H1 (cell line): ENCODE measurements around the gene DYNC2I2. TPM values are rescaled to one million over a fixed set of nuclear protein-coding genes. Genes with fewer than 3 reads are reported as not detected.

Experiments
- BCL11A ChIP-seq, 2 experiments: IDR thresholded peaks; one replicate each; pipeline ENCODE4 v1.6.1; 2011; ENCODE audit warnings: low read depth in 2 of 2, low read length in 2 of 2, mild to moderate bottlenecking in 2 of 2
- CBX5 ChIP-seq: fragments of 300-800, 300-1000 bp; sonication (generic); IDR thresholded peaks from 2 replicates; pipeline ENCODE4 v1.7.1; 2016; ENCODE audit warnings: antibody characterized with exemption, low read length, low read depth
- CHD1 ChIP-seq: IDR thresholded peaks from 2 replicates; pipeline ENCODE4 v1.6.1; 2012; ENCODE audit warnings: low read depth, low read length, improper control_type of control experiment
- CHD2 ChIP-seq: IDR thresholded peaks from 2 replicates; pipeline ENCODE4 v1.6.1; 2012; ENCODE audit warnings: low read length, improper control_type of control experiment
- EZH2 ChIP-seq: fragments of 200-600 bp; sonication (generic); IDR thresholded peaks from 2 replicates; pipeline ENCODE4 v1.7.1; 2012; ENCODE audit warnings: low read depth, mild to moderate bottlenecking, moderate library complexity, low read length, inconsistent platforms; ENCODE audit not compliant: severe bottlenecking
- GABPA ChIP-seq: IDR thresholded peaks from 2 replicates; pipeline ENCODE4 v1.6.1; 2011; ENCODE audit warnings: mild to moderate bottlenecking, low read length, moderate library complexity, borderline replicate concordance; ENCODE audit not compliant: insufficient read depth
- GTF2F1 ChIP-seq: IDR thresholded peaks from 2 replicates; pipeline ENCODE4 v1.6.1; 2012; ENCODE audit warnings: low read depth, low read length, improper control_type of control experiment, borderline replicate concordance
- HDAC2 ChIP-seq, 2 experiments: fragments of 300-600 bp in 1 of 2; sonication (generic) in 1 of 2; IDR thresholded peaks; 2 replicates each; pipeline ENCODE4 v1.6.1; 2011 to 2012; ENCODE audit warnings: low read depth in 2 of 2, low read length in 2 of 2, mild to moderate bottlenecking in 2 of 2, moderate library complexity in 2 of 2, borderline replicate concordance in 1 of 2, inconsistent platforms in 1 of 2
- JUN ChIP-seq: IDR thresholded peaks from 2 replicates; pipeline ENCODE4 v1.6.1; 2011; ENCODE audit warnings: low read depth, mild to moderate bottlenecking, improper control_type of control experiment, low read length
- NANOG ChIP-seq: IDR thresholded peaks from 2 replicates; pipeline ENCODE4 v1.6.1; 2011; ENCODE audit warnings: low read length, low read depth, mild to moderate bottlenecking, inconsistent platforms; ENCODE audit not compliant: insufficient read depth, poor library complexity, severe bottlenecking
- PHF8 ChIP-seq: fragments of 200-600 bp; sonication (generic); conservative IDR thresholded peaks from 2 replicates; pipeline ENCODE4 v1.7.1; 2012; ENCODE audit warnings: low read depth, mild to moderate bottlenecking, inconsistent platforms, low read length, moderate library complexity
- POU5F1 ChIP-seq: IDR thresholded peaks from 2 replicates; pipeline ENCODE4 v1.6.1; 2011; ENCODE audit warnings: low read depth, mild to moderate bottlenecking, low read length, moderate library complexity
- RNF2 ChIP-seq: fragments of 200-900, 300-1000 bp; sonication (generic); IDR thresholded peaks from 2 replicates; pipeline ENCODE4 v1.7.1; 2016; ENCODE audit warnings: borderline replicate concordance, low read depth, mild to moderate bottlenecking, antibody characterized with exemption, low read length; ENCODE audit not compliant: poor library complexity, severe bottlenecking; ENCODE audit errors: missing control alignments
- RXRA ChIP-seq: IDR thresholded peaks from 2 replicates; pipeline ENCODE4 v1.6.1; 2011; ENCODE audit warnings: low read depth, mild to moderate bottlenecking, low read length, moderate library complexity; ENCODE audit not compliant: insufficient read depth
- SRF ChIP-seq: IDR thresholded peaks from 2 replicates; pipeline ENCODE4 v1.6.1; 2011; ENCODE audit warnings: mild to moderate bottlenecking, low read depth, low read length, moderate library complexity
- TAF1 ChIP-seq: IDR thresholded peaks from 2 replicates; pipeline ENCODE4 v1.6.1; 2011; ENCODE audit warnings: mild to moderate bottlenecking, low read depth, low read length
- TAF7 ChIP-seq: optimal IDR thresholded peaks from 2 replicates; pipeline ENCODE3; 2011; ENCODE audit warnings: low read depth, mild to moderate bottlenecking, inconsistent platforms, low read length, moderate library complexity, borderline replicate concordance
- TBP ChIP-seq: IDR thresholded peaks from 2 replicates; pipeline ENCODE4 v1.6.1; 2011; ENCODE audit warnings: low read depth, low read length, improper control_type of control experiment
- TEAD4 ChIP-seq: IDR thresholded peaks from 2 replicates; pipeline ENCODE4 v1.6.1; 2012; ENCODE audit warnings: low read depth, low read length, inconsistent platforms, mixed read lengths
- polyA plus RNA-seq, 7 experiments: library from polyadenylated mRNA; depleted of rRNA in 3 of 7; stranded (reverse) in 5 of 7; unstranded in 2 of 7; fragments of >200 nt in 5 of 7; fragments of 200-250 nt in 2 of 7; gene quantifications; 1 replicate in 5 of 7; 2 replicates in 1 of 7; 4 replicates in 1 of 7; pipeline versions ENCODE4 v1.2.1 to v1.2.3, GENCODE V29; 2011 to 2013; ENCODE audit warnings: missing spikeins in 2 of 7, mixed read lengths in 2 of 7
- total RNA-seq: library from RNA; stranded (reverse); fragmentation: NEBNext Ultra II Directional; extraction: Animal tissue kit (Norgen Biotek cat#: 25700); gene quantifications from 2 replicates; pipeline ENCODE4 v1.2.1, GENCODE V29; 2021
- TF ChIP-seq, protein P1 (sequence below): IDR thresholded peaks from 2 replicates; pipeline ENCODE4 v1.6.1; 2011; ENCODE audit warnings: low read length, improper control_type of control experiment

DYNC2I2 gene
- total and polyA plus RNA-seq, 2 of the 8 experiments (the other 6 are each of a cell fraction or from before 2014, with no cell fraction given), result 58.0 to 78.5 TPM

- no peak for TF ChIP-seq JUN
- peak; percentile 49; the same call in 1 of the 2 replicates for TF ChIP-seq TBP
- 0 out of 2 replicates have a peak, but pooled peaks have one; percentile 5 for TF ChIP-seq GTF2F1
- TF ChIP-seq RNF2, result no peak
- TF ChIP-seq, protein P1, sequence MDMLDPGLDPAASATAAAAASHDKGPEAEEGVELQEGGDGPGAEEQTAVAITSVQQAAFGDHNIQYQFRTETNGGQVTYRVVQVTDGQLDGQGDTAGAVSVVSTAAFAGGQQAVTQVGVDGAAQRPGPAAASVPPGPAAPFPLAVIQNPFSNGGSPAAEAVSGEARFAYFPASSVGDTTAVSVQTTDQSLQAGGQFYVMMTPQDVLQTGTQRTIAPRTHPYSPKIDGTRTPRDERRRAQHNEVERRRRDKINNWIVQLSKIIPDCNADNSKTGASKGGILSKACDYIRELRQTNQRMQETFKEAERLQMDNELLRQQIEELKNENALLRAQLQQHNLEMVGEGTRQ, result peak; percentile 85
- TF ChIP-seq PHF8, result peak; percentile 1; the same call in 1 of the 2 replicates
- no peak for TF ChIP-seq POU5F1
- TF ChIP-seq CBX5, result no peak
- no peak for TF ChIP-seq GABPA
- TF ChIP-seq SRF, result no peak
- no peak for TF ChIP-seq HDAC2 (IDR thresholded peaks at IDR 0.05; ENCODE audit: borderline replicate concordance in 1 of 2, low read depth in 2 of 2, low read length in 2 of 2)
- no peak for TF ChIP-seq NANOG
- TF ChIP-seq CHD1, result no peak
- no peak for TF ChIP-seq TAF7
- peak; percentile 81 for TF ChIP-seq TAF1
- no peak for TF ChIP-seq RXRA
- TF ChIP-seq CHD2, result no peak
- TF ChIP-seq BCL11A (IDR thresholded peaks at IDR 0.05; ENCODE audit: low read depth in 2 of 2, low read length in 2 of 2), result no peak
- TF ChIP-seq TEAD4, result no peak
- no peak for TF ChIP-seq EZH2
These were observed 32.0 kb upstream of the DYNC2I2 start, which contains the start of gene SET (continued) for GRCh38 chr9:128688501-128689292.
